NB4 (cell line): ENCODE measurements around the gene ELK4.

Experiments
- MYC ChIP-seq: IDR thresholded peaks from 2 replicates; pipeline ENCODE4 v1.6.1; 2011; ENCODE audit warnings: low read depth, low read length
- POLR2A ChIP-seq: IDR thresholded peaks from 2 replicates; pipeline ENCODE4 v1.6.1; 2011; ENCODE audit warnings: mild to moderate bottlenecking; ENCODE audit not compliant: insufficient read length; ENCODE audit errors: extremely low read depth
- TF ChIP-seq, protein P1 (sequence below): IDR thresholded peaks from one replicate; pipeline ENCODE4 v1.5.1; 2012; ENCODE audit warnings: low read depth, low read length
- TF ChIP-seq, protein P2 (sequence below): IDR thresholded peaks from 2 replicates; pipeline ENCODE4 v1.6.1; 2011; ENCODE audit warnings: low read depth, low read length

DNA sequence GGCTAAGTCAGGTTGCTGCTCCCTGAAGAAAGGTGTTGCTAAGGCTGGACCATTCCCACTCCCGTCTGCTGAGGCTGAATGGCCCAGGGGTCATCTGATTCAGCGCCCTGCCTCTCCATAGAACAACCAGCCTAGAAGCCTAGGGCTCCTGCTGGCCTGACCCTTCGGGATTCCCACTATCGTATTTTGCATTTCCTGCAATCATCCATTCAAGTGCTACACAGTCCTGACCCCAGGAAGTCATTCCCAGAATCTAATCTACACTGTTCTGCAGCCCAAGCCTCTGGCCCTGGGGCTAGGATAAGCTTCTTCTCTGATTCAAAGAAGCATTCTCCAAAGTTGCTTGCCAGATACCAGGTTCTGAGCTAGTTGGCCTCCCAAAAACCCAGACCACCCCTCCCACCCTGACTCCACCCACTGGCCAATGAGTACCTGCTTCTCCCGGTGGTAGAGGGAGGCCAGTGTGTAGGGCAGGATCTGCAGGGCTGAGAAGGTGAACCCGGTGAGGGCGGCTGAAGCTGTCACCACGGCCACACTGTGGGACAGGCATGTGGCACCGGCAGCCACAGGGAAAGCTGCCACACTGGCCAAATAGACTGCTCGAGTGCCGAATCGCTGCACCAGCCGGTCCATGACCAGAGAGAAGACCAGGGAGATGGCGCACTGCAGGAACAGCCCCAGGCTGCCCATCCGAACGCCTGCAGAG is 29.8 kb upstream of the ELK4 start:
- no peak for TF ChIP-seq POLR2A
- TF ChIP-seq, protein P1, sequence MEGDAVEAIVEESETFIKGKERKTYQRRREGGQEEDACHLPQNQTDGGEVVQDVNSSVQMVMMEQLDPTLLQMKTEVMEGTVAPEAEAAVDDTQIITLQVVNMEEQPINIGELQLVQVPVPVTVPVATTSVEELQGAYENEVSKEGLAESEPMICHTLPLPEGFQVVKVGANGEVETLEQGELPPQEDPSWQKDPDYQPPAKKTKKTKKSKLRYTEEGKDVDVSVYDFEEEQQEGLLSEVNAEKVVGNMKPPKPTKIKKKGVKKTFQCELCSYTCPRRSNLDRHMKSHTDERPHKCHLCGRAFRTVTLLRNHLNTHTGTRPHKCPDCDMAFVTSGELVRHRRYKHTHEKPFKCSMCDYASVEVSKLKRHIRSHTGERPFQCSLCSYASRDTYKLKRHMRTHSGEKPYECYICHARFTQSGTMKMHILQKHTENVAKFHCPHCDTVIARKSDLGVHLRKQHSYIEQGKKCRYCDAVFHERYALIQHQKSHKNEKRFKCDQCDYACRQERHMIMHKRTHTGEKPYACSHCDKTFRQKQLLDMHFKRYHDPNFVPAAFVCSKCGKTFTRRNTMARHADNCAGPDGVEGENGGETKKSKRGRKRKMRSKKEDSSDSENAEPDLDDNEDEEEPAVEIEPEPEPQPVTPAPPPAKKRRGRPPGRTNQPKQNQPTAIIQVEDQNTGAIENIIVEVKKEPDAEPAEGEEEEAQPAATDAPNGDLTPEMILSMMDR = no peak
- TF ChIP-seq, protein P2, sequence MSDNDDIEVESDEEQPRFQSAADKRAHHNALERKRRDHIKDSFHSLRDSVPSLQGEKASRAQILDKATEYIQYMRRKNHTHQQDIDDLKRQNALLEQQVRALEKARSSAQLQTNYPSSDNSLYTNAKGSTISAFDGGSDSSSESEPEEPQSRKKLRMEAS = no peak
- TF ChIP-seq MYC = no peak
